Measurements from ENCODE around the gene PARD3.

DNA sequence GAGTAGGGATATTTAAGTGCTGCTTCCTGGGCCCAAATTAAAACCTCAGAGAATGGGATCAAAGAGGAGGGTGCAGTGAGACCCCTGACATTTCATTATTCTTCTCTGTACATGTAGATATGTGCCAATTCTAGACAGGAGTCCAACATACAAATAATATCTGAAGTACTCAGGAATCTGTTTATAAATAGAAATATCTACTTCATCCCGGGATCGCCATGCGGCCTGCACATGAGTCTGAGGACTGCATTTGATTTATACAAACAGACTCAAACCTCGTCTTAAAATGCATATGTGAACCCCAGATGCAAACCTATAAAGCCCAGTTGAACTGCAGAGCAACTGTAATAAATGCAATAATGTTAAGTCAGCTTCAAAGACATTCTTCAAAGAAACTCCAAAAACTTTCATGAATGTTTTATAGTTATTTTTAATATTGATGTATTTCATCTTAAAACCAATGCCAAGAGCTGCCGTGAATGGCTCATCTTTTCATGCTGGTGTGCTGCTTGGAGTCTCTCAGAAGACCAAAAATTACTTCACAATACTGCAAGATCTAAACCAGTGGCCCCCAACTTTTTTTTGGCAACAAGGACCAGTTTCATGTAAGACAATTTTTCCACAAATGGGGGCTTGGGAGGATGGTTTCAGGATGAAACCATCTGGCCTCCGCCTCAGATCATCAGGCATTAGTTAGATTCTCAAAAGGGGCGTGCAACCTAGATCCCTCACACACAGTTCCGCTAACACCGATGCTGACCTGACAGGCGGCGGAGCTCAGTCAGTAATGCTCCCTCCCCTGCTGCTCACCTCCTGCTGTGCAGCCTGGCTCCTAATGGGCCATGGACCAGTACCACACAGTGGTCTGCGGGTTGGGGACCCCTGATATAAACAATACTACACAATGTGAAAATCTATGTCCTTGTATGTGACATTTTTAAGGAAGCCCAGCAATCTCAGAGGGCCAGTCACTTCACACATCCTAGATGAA lies 166.9 kb downstream of the PARD3 start:
- TF ChIP-seq, protein P1, sequence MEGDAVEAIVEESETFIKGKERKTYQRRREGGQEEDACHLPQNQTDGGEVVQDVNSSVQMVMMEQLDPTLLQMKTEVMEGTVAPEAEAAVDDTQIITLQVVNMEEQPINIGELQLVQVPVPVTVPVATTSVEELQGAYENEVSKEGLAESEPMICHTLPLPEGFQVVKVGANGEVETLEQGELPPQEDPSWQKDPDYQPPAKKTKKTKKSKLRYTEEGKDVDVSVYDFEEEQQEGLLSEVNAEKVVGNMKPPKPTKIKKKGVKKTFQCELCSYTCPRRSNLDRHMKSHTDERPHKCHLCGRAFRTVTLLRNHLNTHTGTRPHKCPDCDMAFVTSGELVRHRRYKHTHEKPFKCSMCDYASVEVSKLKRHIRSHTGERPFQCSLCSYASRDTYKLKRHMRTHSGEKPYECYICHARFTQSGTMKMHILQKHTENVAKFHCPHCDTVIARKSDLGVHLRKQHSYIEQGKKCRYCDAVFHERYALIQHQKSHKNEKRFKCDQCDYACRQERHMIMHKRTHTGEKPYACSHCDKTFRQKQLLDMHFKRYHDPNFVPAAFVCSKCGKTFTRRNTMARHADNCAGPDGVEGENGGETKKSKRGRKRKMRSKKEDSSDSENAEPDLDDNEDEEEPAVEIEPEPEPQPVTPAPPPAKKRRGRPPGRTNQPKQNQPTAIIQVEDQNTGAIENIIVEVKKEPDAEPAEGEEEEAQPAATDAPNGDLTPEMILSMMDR (IDR thresholded peaks at IDR 0.05; ENCODE audit: low read depth, low read length, poor library complexity, severe bottlenecking) = no peak
- no peak for TF ChIP-seq EZH2phosphoT487 (IDR thresholded peaks at IDR 0.05; ENCODE audit: borderline replicate concordance, low read length)
